Brain microvascular endothelial cell (primary cell): Measurements from ENCODE around the gene OR1J1.

Experiments used
- DNase-seq: peaks from one replicate; pipeline ENCODE4 v3.0.0-alpha.2; 2020
- H3K27ac ChIP-seq: fragments of 250-450 bp; sonication (Bioruptor Pico); 2 replicates; pipeline ENCODE4 v1.5.1; 2020; ENCODE audit warnings: mild to moderate bottlenecking, moderate library complexity
- H3K27me3 ChIP-seq: fragments of 250-450 bp; sonication (Bioruptor Pico); replicated peaks from 2 replicates; pipeline ENCODE4 v1.5.1; 2020; ENCODE audit warnings: mild to moderate bottlenecking
- H3K36me3 ChIP-seq: fragments of 250-450 bp; sonication (Bioruptor Pico); replicated peaks from 2 replicates; pipeline ENCODE4 v1.5.1; 2020; ENCODE audit warnings: mild to moderate bottlenecking
- H3K4me3 ChIP-seq: 2 replicates; pipeline ENCODE4 v1.5.1; 2011; ENCODE audit warnings: low read depth, mild to moderate bottlenecking, control low read depth, low read length, moderate library complexity
- CTCF ChIP-seq: IDR thresholded peaks from 2 replicates; pipeline ENCODE4 v1.5.1; 2011; ENCODE audit warnings: low read depth, mild to moderate bottlenecking, moderate library complexity, low read length, control low read depth, inconsistent platforms; ENCODE audit errors: missing control alignments
- in situ Hi-C: cut with HindIII; loops from 2 replicates; pipeline ENCODE4 v1.10.0; 2017; ENCODE audit warnings: low sequenced_read_pairs, low pct_ligation_motif_present

Gene OR1J1

GRCh38 chr9:122463828-122464632 lies 13.7 kb downstream of the OR1J1 start:
- H3K4me3 ChIP-seq: no peak overlapping the region
- peaks cover 6% of the 10 kb centered on the region for H3K27me3 ChIP-seq
- DNase-seq: no peak
- H3K36me3 ChIP-seq: no peaks in the 10 kb centered on the region
- TF ChIP-seq CTCF: peak; percentile 43
- H3K27ac ChIP-seq: no peak overlapping the region
- in situ Hi-C loops: no loop called here

GRCh38 chr9:122457787-122458186 lies 19.9 kb downstream of the OR1J1 start:
- in situ Hi-C loops: no loop called here
- H3K36me3 ChIP-seq: no peaks in the 10 kb centered on the region
- peaks cover 7% of the 10 kb centered on the region for H3K27me3 ChIP-seq
- H3K27ac ChIP-seq: no peak overlapping the region
- no peak overlapping the region for H3K4me3 ChIP-seq
- DNase-seq: no peak
- TF ChIP-seq CTCF: no peak

- Histone ChIP-seq H3K27me3 (peaks cover 2% of the 10 kb centered on the region), H3K4me3 (no peak overlapping the region), H3K36me3 (no peaks in the 10 kb centered on the region), H3K27ac (no peak overlapping the region)
- TF ChIP-seq CTCF: no peak
- DNase-seq: no peak
- in situ Hi-C loops: no loop called here
Measured at GRCh38 chr9:122456123-122456522, 21.6 kb downstream of the OR1J1 start.

- no peaks in the 10 kb centered on the region for H3K36me3 ChIP-seq
- no peak for TF ChIP-seq CTCF
- H3K27ac ChIP-seq: no peak overlapping the region
- in situ Hi-C loops: no loop called here
- peak; percentile 25 for DNase-seq
- H3K27me3 ChIP-seq: no peaks in the 10 kb centered on the region
- no peak overlapping the region for H3K4me3 ChIP-seq
Measured at GRCh38 chr9:122453677-122454135, 24.0 kb downstream of the OR1J1 start.

- Histone ChIP-seq H3K36me3 (no peaks in the 10 kb centered on the region), H3K27me3 (no peaks in the 10 kb centered on the region), H3K27ac (peak overlapping the region; percentile 71), H3K4me3 (no peak overlapping the region)
- no peak for TF ChIP-seq CTCF
- in situ Hi-C loops: no loop called here
- peak; percentile 88 for DNase-seq
Measured at GRCh38 chr9:122446819-122447484, 30.8 kb downstream of the OR1J1 start.
